Measurements from ENCODE around the gene DKC1.

- TF ChIP-seq CTCF (conservative IDR thresholded peaks at IDR 0.05; ENCODE audit: low read depth, low read length): no peak
- TF ChIP-seq MXI1 (IDR thresholded peaks at IDR 0.05; ENCODE audit: borderline replicate concordance, low read depth, low read length): no peak
- no peak for TF ChIP-seq RAD21 (IDR thresholded peaks at IDR 0.05; ENCODE audit: low read length)
- TF ChIP-seq FOS (IDR thresholded peaks at IDR 0.05; ENCODE audit: low read depth, low read length): no peak
- no peak for TF ChIP-seq POLR2A (IDR thresholded peaks at IDR 0.05; ENCODE audit: low read depth, low read length)
- no peak for TF ChIP-seq ELK1 (IDR thresholded peaks at IDR 0.05; ENCODE audit: borderline replicate concordance, low read depth, low read length)
- TF ChIP-seq, protein P1, sequence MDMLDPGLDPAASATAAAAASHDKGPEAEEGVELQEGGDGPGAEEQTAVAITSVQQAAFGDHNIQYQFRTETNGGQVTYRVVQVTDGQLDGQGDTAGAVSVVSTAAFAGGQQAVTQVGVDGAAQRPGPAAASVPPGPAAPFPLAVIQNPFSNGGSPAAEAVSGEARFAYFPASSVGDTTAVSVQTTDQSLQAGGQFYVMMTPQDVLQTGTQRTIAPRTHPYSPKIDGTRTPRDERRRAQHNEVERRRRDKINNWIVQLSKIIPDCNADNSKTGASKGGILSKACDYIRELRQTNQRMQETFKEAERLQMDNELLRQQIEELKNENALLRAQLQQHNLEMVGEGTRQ (IDR thresholded peaks at IDR 0.05; ENCODE audit: low read depth, low read length): no peak
- TF ChIP-seq SMC3 (IDR thresholded peaks at IDR 0.05; ENCODE audit: low read depth, low read length): no peak
- no peak for TF ChIP-seq RCOR1 (IDR thresholded peaks at IDR 0.05; ENCODE audit: insufficient replicate concordance, low read length)
- no peak for TF ChIP-seq RFX5 (IDR thresholded peaks at IDR 0.05; ENCODE audit: low read depth, low read length)
- no peak for TF ChIP-seq MAFK (IDR thresholded peaks at IDR 0.05; ENCODE audit: low read depth, low read length)
- no peak for TF ChIP-seq BHLHE40 (IDR thresholded peaks at IDR 0.05; ENCODE audit: low read depth, low read length)
- no peak for TF ChIP-seq CEBPB (IDR thresholded peaks at IDR 0.05; ENCODE audit: low read depth, low read length)
These were observed 32.4 kb downstream of the DKC1 start for GRCh38 chrX:154795016-154795415.
